GM06990 (cell line): Measurements from ENCODE around the gene EPHA6.

ENCODE experiments used
- DNase-seq: peaks from one replicate; pipeline ENCODE4 v3.0.0-alpha.2; 2011; ENCODE audit not compliant: insufficient read length; ENCODE audit errors: extremely low read depth
- H3K27me3 ChIP-seq: replicated peaks from 2 replicates; pipeline ENCODE4 v1.6.0; 2011; ENCODE audit warnings: low read length; ENCODE audit not compliant: control insufficient read depth, insufficient read depth
- H3K36me3 ChIP-seq: 2 replicates; pipeline ENCODE4 v1.5.1; 2011; ENCODE audit warnings: low read length; ENCODE audit not compliant: control insufficient read depth, insufficient read depth
- H3K4me3 ChIP-seq: replicated peaks from 2 replicates; pipeline ENCODE4 v1.5.1; 2011; ENCODE audit warnings: low read depth, mild to moderate bottlenecking, control low read depth, low read length
- TF ChIP-seq, protein P1 (sequence below): IDR thresholded peaks from 2 replicates; pipeline ENCODE4 v1.5.1; 2011; ENCODE audit warnings: low read length, control low read depth, mild to moderate bottlenecking, inconsistent platforms; ENCODE audit not compliant: insufficient read depth, poor library complexity, severe bottlenecking

EPHA6 gene

DNA sequence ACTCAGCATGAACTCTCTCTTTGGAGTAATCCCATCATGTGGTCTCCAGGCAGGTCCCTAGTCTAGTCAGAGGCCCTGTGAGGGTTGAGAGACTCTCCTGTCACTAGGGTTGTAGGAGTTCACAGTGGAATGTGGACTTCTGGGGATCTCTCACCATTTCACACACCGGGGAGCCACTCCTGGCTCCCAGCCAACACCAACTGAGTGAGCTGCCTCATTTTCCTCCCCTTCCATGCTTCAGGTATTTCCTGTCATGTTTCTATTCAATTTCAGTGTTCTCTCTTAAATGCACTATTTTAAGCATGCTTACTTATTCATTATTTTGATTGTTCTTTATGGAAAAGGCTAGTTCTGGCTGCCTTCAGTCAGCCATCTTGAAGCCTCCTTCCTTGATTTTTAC, 482.6 kb downstream of the EPHA6 start:
- Histone ChIP-seq H3K4me3 (no peak overlapping the region), H3K36me3 (no peaks in the 10 kb centered on the region), H3K27me3 (no peaks in the 10 kb centered on the region)
- TF ChIP-seq, protein P1, sequence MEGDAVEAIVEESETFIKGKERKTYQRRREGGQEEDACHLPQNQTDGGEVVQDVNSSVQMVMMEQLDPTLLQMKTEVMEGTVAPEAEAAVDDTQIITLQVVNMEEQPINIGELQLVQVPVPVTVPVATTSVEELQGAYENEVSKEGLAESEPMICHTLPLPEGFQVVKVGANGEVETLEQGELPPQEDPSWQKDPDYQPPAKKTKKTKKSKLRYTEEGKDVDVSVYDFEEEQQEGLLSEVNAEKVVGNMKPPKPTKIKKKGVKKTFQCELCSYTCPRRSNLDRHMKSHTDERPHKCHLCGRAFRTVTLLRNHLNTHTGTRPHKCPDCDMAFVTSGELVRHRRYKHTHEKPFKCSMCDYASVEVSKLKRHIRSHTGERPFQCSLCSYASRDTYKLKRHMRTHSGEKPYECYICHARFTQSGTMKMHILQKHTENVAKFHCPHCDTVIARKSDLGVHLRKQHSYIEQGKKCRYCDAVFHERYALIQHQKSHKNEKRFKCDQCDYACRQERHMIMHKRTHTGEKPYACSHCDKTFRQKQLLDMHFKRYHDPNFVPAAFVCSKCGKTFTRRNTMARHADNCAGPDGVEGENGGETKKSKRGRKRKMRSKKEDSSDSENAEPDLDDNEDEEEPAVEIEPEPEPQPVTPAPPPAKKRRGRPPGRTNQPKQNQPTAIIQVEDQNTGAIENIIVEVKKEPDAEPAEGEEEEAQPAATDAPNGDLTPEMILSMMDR, result no peak
- no peak for DNase-seq

DNA sequence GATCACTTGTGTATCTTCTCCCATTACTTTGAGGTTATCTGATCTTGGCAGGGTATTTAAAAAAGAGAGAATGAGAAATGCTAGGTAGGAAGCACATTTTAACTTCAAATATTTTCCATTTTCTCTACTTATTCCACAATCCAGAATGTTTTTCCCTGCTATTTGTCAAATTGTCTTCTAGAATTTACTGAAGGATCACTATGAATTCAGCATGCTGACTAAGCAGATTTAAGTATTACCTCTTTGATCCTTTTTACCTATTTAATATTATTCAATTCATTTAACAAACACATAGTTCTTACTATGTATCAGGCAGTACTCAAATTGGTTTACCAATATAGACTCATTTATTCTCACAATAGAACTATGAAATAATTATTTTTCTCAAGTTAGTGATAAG, 486.7 kb downstream of the EPHA6 start:
- H3K27me3 ChIP-seq, result no peaks in the 10 kb centered on the region
- DNase-seq, result no peak
- H3K4me3 ChIP-seq, result no peak overlapping the region
- TF ChIP-seq, protein P1, result no peak
- H3K36me3 ChIP-seq, result no peaks in the 10 kb centered on the region

DNA sequence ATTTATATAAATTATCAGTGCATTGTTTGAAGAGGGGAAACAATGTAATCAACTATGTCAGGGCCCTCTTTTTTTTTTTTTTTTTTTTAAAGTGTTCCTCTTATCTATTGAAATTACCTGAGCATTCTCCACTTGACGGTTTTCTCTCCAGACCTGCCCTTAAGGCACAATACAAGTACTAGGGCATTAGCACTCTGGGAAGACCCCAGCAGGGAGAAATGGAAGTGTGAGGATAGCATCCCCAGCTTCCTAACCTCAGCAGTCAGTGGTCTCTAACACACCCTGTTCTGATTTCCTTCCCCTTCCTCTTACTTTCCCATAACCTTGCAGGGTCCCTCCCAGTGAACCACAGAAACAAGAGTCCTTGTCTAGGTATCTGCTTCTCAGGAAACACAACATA, 491.8 kb downstream of the EPHA6 start:
- Histone ChIP-seq H3K4me3 (no peak overlapping the region), H3K27me3 (no peaks in the 10 kb centered on the region), H3K36me3 (no peaks in the 10 kb centered on the region)
- TF ChIP-seq, protein P1, result no peak
- no peak for DNase-seq

DNA sequence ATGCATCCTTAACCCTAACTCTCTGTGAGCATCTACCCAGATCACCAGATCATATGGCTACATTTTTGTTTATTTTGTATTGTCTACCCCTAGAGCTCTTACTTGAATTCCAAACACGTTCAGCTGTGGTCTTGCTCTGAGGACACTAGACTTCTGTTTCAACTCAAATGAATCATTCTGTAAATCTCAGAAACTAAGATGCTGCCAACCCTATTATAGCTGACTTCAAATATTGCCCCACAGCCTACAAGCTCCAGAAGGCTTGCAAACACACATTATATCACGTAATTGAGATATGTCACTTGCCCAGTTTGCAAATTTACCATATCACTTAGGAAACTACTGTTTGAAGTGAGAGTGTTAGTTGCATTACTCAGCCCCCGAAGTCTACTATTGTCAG, 524.0 kb downstream of the EPHA6 start:
- no peaks in the 10 kb centered on the region for H3K36me3 ChIP-seq

DNA sequence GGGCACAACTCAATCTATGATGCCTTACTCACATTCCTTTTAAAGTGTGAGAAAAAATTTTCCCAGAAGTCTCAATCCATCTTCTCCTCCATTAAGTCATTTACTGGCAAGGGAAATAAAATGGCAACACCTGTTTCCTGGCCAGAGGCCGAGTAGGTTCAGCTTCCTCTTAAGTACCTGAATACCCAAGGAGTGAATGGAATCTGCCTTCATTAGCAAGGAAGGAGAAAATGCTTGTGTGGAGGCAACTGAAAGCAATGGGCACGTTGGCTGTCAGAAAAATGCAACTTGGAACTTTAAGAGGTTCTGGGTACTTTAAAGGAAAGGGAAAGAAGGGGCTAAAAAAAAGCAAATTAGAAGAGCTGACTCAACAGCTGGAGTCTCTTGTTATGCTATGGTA, 526.5 kb downstream of the EPHA6 start:
- H3K4me3 ChIP-seq, result no peak overlapping the region
- no peaks in the 10 kb centered on the region for H3K36me3 ChIP-seq
- no peak for DNase-seq
- TF ChIP-seq, protein P1, result no peak
- H3K27me3 ChIP-seq, result no peaks in the 10 kb centered on the region

More for the DNA sequence above, 524.0 kb downstream of the EPHA6 start:
- H3K4me3 ChIP-seq, result no peak overlapping the region
- no peaks in the 10 kb centered on the region for H3K27me3 ChIP-seq
- TF ChIP-seq, protein P1, result no peak
- no peak for DNase-seq

DNA sequence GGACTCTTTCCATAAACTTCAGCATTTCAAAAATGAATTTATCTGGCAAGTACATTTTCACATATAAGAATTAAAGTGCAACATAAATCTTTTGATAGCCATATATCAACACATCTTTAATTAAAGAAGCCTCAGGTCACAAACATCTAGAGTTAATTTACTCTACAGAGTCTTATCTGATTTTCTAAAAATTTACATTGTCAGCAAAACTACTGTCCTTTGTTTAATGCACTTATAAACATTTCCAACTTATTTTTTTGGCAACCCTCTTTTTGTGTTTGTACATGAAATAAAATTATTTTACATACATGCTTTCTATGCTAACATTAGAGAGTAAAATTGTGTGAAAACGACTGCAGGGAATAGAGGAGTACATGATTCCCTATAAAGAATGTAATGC, 533.4 kb downstream of the EPHA6 start:
- no peaks in the 10 kb centered on the region for H3K36me3 ChIP-seq
- DNase-seq, result no peak
- no peak overlapping the region for H3K4me3 ChIP-seq
- H3K27me3 ChIP-seq, result no peaks in the 10 kb centered on the region
- TF ChIP-seq, protein P1, result no peak
